ENCODE measurements around the gene ALOX12B.

ALOX12B gene

DNA sequence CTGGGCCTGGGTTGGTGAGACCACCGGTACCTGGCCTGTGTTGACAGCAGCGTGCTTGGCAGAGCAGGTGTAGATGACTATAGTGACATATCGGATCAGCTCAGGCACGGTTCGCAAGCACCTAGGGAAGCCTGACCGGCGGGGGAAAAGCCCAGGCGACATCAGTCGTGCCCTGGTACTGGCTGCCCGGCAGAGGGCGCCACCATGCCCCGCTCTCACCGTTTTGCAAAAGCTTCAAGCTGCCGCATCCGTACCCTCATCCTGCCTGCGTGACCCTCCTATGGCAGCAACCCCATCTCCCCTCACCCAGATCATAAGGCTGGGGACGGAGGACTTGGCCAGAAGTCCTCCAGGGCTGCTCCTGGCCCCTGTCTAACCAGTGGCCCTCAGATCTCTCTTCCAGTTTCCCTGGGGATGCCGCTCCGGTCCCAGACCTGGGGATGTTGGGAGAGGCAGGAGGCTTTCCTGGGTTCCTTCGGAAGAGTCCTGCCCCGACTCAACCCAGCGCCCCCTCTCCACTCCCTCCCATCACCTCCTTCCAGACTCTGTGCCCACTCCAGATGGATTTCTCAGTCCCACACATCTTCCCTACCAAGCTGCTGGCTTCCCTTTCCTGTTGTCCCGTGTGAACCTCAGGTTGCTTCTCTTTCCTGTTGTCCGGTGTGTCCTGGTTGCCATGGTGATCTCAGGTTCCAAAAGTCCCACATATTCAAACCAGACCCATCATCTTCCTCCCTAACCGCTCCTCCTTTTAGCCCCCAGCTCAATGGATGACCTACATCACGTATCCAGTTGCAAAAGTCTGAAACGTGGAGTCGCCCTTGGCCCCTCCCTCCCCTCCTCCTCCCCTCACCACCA, 13.7 kb downstream of the ALOX12B start:
- Histone ChIP-seq H3K36me3 (ENCODE audit: insufficient read depth, low read length) (no peaks in the 10 kb centered on the region), H3K79me2 (ENCODE audit: control insufficient read depth, insufficient read depth, low read length, unreplicated experiment) (no peaks in the 10 kb centered on the region), H3K27me3 (ENCODE audit: insufficient read depth, low read length) (peaks cover 68% of the 10 kb centered on the region), H3K4me3 (ENCODE audit: low read depth, low read length) (peak overlapping the region; percentile 60), H2AFZ (ENCODE audit: low read length, unreplicated experiment) (no peak overlapping the region), H3K4me1 (ENCODE audit: control insufficient read depth, insufficient read depth, low read length, unreplicated experiment) (peaks cover 3% of the 10 kb centered on the region), H3K27ac (ENCODE audit: low read depth, low read length) (no peak overlapping the region)

DNA sequence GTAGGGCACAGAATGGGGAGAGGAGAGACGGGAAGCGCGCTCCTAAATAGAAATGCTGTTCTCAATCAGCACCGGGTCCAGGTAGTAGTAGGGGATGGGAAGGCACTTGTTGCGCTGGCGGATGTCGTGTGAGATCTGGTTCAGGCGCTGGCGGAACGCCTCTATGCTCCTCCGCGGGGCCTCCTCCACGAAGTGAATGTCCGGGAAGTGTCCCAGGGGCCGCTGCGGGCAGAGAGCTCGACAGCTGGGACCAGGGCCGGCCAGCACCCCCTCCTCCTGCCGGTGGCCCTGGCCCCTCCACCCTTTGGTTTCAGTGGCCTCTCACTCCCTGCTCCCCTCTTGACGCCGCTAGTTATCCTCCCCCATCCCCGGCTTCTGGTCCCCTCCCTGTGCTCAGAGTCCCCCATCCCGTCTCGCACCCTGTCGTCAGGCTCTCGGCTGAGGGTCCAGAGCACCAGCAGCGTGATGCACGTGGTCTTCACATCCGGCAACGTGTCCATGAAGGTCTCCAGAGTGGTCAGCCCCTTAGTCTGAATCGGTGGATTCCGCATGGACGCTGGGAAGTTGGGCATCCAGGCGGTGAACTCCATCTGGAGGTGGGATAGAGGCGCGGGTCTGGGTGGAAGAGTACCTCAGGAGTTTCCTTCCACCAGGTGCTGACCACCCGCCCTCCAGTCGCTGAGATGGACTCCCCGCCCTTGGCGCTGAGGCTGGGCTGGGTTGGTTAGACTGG, 14.6 kb downstream of the ALOX12B start:
- no peaks in the 10 kb centered on the region for H3K79me2 ChIP-seq (ENCODE audit: control insufficient read depth, insufficient read depth, low read length, unreplicated experiment)
- H3K36me3 ChIP-seq (ENCODE audit: insufficient read depth, low read length): no peaks in the 10 kb centered on the region
- peaks cover 68% of the 10 kb centered on the region for H3K27me3 ChIP-seq (ENCODE audit: insufficient read depth, low read length)
- no peak overlapping the region for H2AFZ ChIP-seq (ENCODE audit: low read length, unreplicated experiment)
- no peak overlapping the region for H3K27ac ChIP-seq (ENCODE audit: low read depth, low read length)
- H3K4me1 ChIP-seq (ENCODE audit: control insufficient read depth, insufficient read depth, low read length, unreplicated experiment): peaks cover 3% of the 10 kb centered on the region
- H3K4me3 ChIP-seq (ENCODE audit: low read depth, low read length): peak overlapping the region; percentile 51

DNA sequence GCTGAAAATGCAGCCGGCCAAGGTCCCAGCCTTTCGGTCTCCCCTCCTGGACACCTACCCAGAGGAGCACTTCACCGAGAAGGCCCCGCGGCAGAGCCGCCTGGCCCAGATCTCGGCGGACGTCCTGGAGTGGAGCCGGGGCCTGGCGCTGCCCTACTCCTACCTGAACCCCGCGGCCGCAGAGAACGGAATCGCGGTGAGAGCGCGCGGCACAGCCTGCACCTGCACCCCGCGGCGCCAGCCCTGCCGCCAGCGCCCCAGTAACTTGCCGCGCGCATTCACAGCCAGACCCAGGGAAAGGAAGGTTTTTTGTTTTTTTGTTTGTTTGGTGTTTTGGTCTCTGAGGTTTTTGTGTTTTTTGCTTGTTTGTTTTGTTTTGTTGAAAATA, 15.2 kb downstream of the ALOX12B start:
- Histone ChIP-seq H3K4me1 (ENCODE audit: control insufficient read depth, insufficient read depth, low read length, unreplicated experiment) (peaks cover 3% of the 10 kb centered on the region), H3K27ac (ENCODE audit: low read depth, low read length) (no peak overlapping the region), H3K27me3 (ENCODE audit: insufficient read depth, low read length) (peaks cover 66% of the 10 kb centered on the region), H3K79me2 (ENCODE audit: control insufficient read depth, insufficient read depth, low read length, unreplicated experiment) (no peaks in the 10 kb centered on the region), H2AFZ (ENCODE audit: low read length, unreplicated experiment) (no peak overlapping the region), H3K4me3 (ENCODE audit: low read depth, low read length) (peak overlapping the region; percentile 51; the same call in 1 of the 2 replicates), H3K36me3 (ENCODE audit: insufficient read depth, low read length) (no peaks in the 10 kb centered on the region)

GRCh38 chr17:8071496-8071895, 16.0 kb downstream of the ALOX12B start:
- peaks cover 65% of the 10 kb centered on the region for H3K27me3 ChIP-seq (ENCODE audit: insufficient read depth, low read length)
- H2AFZ ChIP-seq (ENCODE audit: low read length, unreplicated experiment): no peak overlapping the region
- H3K79me2 ChIP-seq (ENCODE audit: control insufficient read depth, insufficient read depth, low read length, unreplicated experiment): no peaks in the 10 kb centered on the region
- peaks cover 3% of the 10 kb centered on the region for H3K4me1 ChIP-seq (ENCODE audit: control insufficient read depth, insufficient read depth, low read length, unreplicated experiment)
- no peak overlapping the region for H3K4me3 ChIP-seq (ENCODE audit: low read depth, low read length)
- H3K36me3 ChIP-seq (ENCODE audit: insufficient read depth, low read length): no peaks in the 10 kb centered on the region
- H3K27ac ChIP-seq (ENCODE audit: low read depth, low read length): no peak overlapping the region

GRCh38 chr17:8069587-8069860, 18.0 kb downstream of the ALOX12B start:
- H3K36me3 ChIP-seq (ENCODE audit: insufficient read depth, low read length): no peaks in the 10 kb centered on the region
- H3K27ac ChIP-seq (ENCODE audit: low read depth, low read length): no peak overlapping the region
- H2AFZ ChIP-seq (ENCODE audit: low read length, unreplicated experiment): no peak overlapping the region
- H3K4me3 ChIP-seq (ENCODE audit: low read depth, low read length): no peak overlapping the region
- peaks cover 58% of the 10 kb centered on the region for H3K27me3 ChIP-seq (ENCODE audit: insufficient read depth, low read length)
- H3K4me1 ChIP-seq (ENCODE audit: control insufficient read depth, insufficient read depth, low read length, unreplicated experiment): peaks cover 3% of the 10 kb centered on the region
- H3K79me2 ChIP-seq (ENCODE audit: control insufficient read depth, insufficient read depth, low read length, unreplicated experiment): no peaks in the 10 kb centered on the region

DNA sequence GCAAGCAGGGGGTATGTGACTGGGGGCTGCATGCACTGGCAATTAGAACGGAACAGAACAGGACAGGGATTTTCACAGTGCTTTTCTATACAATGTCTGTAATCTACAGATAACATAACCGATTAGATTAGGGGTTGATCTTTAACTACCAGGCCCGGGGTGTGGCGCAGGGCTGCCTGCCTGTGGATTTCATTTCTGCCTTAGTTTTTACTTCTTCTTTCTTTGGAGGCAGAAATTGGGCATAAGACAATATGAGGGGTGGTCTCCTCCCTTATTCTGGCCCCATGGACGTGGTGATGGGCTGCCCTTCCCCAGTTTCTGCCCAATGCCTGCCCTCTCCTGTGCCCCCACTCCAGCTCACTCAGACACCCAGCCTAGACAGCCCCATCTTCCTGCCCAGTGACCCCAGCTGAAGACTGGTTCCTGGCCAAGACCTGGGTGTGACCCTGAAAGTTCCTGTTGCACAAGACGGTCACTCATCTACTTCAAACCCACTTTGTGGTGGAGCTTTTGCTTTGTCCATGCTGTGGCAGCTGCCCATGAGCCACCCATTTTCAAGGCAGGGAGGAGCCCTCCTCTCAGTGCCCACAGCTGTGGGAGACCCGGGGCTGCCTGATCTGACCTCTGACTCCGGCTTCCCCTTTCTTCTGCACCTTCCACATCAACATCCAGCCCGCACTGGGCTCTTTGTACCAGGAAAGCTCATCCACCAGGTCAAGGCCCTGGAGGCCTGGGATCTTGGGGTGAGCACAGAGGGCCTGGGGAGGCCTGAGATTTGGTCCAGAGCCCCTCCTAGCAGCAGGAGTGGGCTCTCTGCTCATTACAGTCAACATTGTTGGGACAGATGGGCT, 18.6 kb downstream of the ALOX12B start:
- Histone ChIP-seq H3K27ac (ENCODE audit: low read depth, low read length) (no peak overlapping the region), H3K79me2 (ENCODE audit: control insufficient read depth, insufficient read depth, low read length, unreplicated experiment) (no peaks in the 10 kb centered on the region), H3K27me3 (ENCODE audit: insufficient read depth, low read length) (peaks cover 58% of the 10 kb centered on the region), H3K4me3 (ENCODE audit: low read depth, low read length) (no peak overlapping the region), H2AFZ (ENCODE audit: low read length, unreplicated experiment) (no peak overlapping the region), H3K36me3 (ENCODE audit: insufficient read depth, low read length) (no peaks in the 10 kb centered on the region), H3K4me1 (ENCODE audit: control insufficient read depth, insufficient read depth, low read length, unreplicated experiment) (peaks cover 3% of the 10 kb centered on the region)

DNA sequence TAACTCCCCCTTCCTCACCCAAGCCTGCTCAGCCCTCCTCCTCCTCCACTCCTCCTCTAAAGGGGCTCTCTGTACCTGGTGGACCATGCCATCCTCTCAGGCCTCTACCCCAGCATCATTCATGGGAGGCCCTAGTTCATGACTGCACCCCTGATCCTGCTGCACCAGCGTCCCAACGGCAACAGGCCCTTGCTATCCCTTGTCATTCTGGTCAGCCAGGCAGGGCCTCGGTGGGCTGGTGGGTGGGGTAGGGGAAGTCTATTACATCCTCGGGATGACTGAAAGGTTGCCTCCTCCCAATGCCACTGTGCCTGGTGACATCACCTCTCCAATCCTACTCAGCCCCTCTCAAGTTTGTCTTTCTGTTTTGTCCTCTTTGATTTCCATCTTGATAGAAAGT, 19.7 kb downstream of the ALOX12B start:
- H3K79me2 ChIP-seq (ENCODE audit: control insufficient read depth, insufficient read depth, low read length, unreplicated experiment): no peaks in the 10 kb centered on the region
- peaks cover 57% of the 10 kb centered on the region for H3K27me3 ChIP-seq (ENCODE audit: insufficient read depth, low read length)
- H2AFZ ChIP-seq (ENCODE audit: low read length, unreplicated experiment): no peak overlapping the region
- H3K4me1 ChIP-seq (ENCODE audit: control insufficient read depth, insufficient read depth, low read length, unreplicated experiment): peaks cover 5% of the 10 kb centered on the region
- H3K27ac ChIP-seq (ENCODE audit: low read depth, low read length): no peak overlapping the region
- H3K36me3 ChIP-seq (ENCODE audit: insufficient read depth, low read length): no peaks in the 10 kb centered on the region
- no peak overlapping the region for H3K4me3 ChIP-seq (ENCODE audit: low read depth, low read length)

GRCh38 chr17:8066841-8067775, 20.4 kb downstream of the ALOX12B start:
- Histone ChIP-seq H3K27me3 (ENCODE audit: insufficient read depth, low read length) (peaks cover 57% of the 10 kb centered on the region), H3K79me2 (ENCODE audit: control insufficient read depth, insufficient read depth, low read length, unreplicated experiment) (no peaks in the 10 kb centered on the region), H3K36me3 (ENCODE audit: insufficient read depth, low read length) (no peaks in the 10 kb centered on the region), H3K27ac (ENCODE audit: low read depth, low read length) (no peak overlapping the region), H3K4me3 (ENCODE audit: low read depth, low read length) (no peak overlapping the region), H3K4me1 (ENCODE audit: control insufficient read depth, insufficient read depth, low read length, unreplicated experiment) (peaks cover 12% of the 10 kb centered on the region), H2AFZ (ENCODE audit: low read length, unreplicated experiment) (no peak overlapping the region)

DNA sequence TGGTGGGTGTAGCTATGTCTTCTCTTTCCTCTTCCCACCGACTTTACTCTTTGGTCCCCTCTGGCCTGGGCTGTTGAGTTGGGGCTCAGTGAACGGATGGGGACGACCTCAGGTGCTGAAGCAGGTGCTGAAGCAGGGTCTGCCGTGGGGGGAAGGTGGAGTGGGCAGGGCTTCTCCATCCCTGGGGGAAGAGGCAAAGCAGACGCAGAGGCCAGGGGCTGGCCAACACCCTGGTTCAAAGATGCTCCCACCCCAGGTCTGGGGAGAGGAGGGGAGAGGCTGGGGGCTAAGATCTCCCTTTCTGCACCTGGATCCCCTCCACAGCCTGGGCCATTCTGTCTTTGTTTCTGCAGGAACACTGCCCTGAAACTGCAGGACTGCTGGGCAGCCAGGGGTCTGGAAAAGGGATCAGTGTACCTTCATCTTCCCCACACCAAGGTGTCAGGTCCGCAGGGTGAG, 22.9 kb downstream of the ALOX12B start:
- H3K79me2 ChIP-seq (ENCODE audit: control insufficient read depth, insufficient read depth, low read length, unreplicated experiment): no peaks in the 10 kb centered on the region
- H3K36me3 ChIP-seq (ENCODE audit: insufficient read depth, low read length): no peaks in the 10 kb centered on the region
- H3K4me1 ChIP-seq (ENCODE audit: control insufficient read depth, insufficient read depth, low read length, unreplicated experiment): peaks cover 18% of the 10 kb centered on the region
- H3K27me3 ChIP-seq (ENCODE audit: insufficient read depth, low read length): peaks cover 65% of the 10 kb centered on the region
- no peak overlapping the region for H2AFZ ChIP-seq (ENCODE audit: low read length, unreplicated experiment)
- H3K4me3 ChIP-seq (ENCODE audit: low read depth, low read length): no peak overlapping the region
- no peak overlapping the region for H3K27ac ChIP-seq (ENCODE audit: low read depth, low read length)
